Measurements from ENCODE around the gene THOC1. TPM values are rescaled to one million over a fixed set of nuclear protein-coding genes. Genes with fewer than 3 reads are reported as not detected.

Gene THOC1
- 68.1 to 73.7 TPM (median 68.7 TPM) in 3 replicates for total RNA-seq

- Mint-ChIP-seq H3K9me3 (no peaks in the 10 kb centered on the region), H3K36me3 (peaks cover 9% of the 10 kb centered on the region), H3K27me3 (ENCODE audit: low read depth) (no peaks in the 10 kb centered on the region), H3K4me1 (peaks cover 30% of the 10 kb centered on the region), H3K4me3 (peak within 1 kb of the TSS; percentile 97), H3K27ac (peak within 1 kb of the TSS; percentile 99)
- no peak for TF ChIP-seq CTCF (IDR thresholded peaks at IDR 0.05; ENCODE audit: unreplicated experiment)
- DNase-seq (ENCODE audit: low spot score in 2 of 2, unreplicated experiment in 2 of 2): peak; percentile 82 to 92
Measured at GRCh38 chr18:267688-268552, at the start of gene THOC1. TSS of gene THOC1 (minus strand) at chr18:268047. CDS start at chr18:268019, 28 bp downstream.

GRCh38 chr18:317618-318017 lies 49.8 kb upstream of the THOC1 start:
- Mint-ChIP-seq H3K4me1 (peaks cover 14% of the 10 kb centered on the region), H3K9me3 (no peaks in the 10 kb centered on the region), H3K4me3 (no peak overlapping the region), H3K36me3 (peaks cover 15% of the 10 kb centered on the region), H3K27me3 (ENCODE audit: low read depth) (no peaks in the 10 kb centered on the region), H3K27ac (no peak overlapping the region)
- no peak for TF ChIP-seq CTCF (IDR thresholded peaks at IDR 0.05; ENCODE audit: unreplicated experiment)
- no peak for DNase-seq (ENCODE audit: low spot score in 2 of 2, unreplicated experiment in 2 of 2)

- no peak for TF ChIP-seq CTCF (IDR thresholded peaks at IDR 0.05; ENCODE audit: unreplicated experiment)
- H3K27me3 Mint-ChIP-seq (ENCODE audit: low read depth): no peaks in the 10 kb centered on the region
- no peak overlapping the region for H3K4me3 Mint-ChIP-seq
- no peak for DNase-seq (ENCODE audit: low spot score in 2 of 2, unreplicated experiment in 2 of 2)
- no peak overlapping the region for H3K27ac Mint-ChIP-seq
- no peaks in the 10 kb centered on the region for H3K9me3 Mint-ChIP-seq
- peaks cover 12% of the 10 kb centered on the region for H3K36me3 Mint-ChIP-seq
- peaks cover 3% of the 10 kb centered on the region for H3K4me1 Mint-ChIP-seq
Measured at GRCh38 chr18:316393-316792, 48.5 kb upstream of the THOC1 start.

GRCh38 chr18:313931-314330 lies 46.1 kb upstream of the THOC1 start:
- Mint-ChIP-seq H3K9me3 (peaks cover 4% of the 10 kb centered on the region), H3K4me3 (no peak overlapping the region), H3K27ac (no peak overlapping the region), H3K36me3 (peaks cover 2% of the 10 kb centered on the region), H3K4me1 (no peaks in the 10 kb centered on the region), H3K27me3 (ENCODE audit: low read depth) (peaks cover 1% of the 10 kb centered on the region)
- no peak for DNase-seq (ENCODE audit: low spot score in 2 of 2, unreplicated experiment in 2 of 2)
- no peak for TF ChIP-seq CTCF (IDR thresholded peaks at IDR 0.05; ENCODE audit: unreplicated experiment)

GRCh38 chr18:312415-312814 lies 44.6 kb upstream of the THOC1 start:
- H3K27ac Mint-ChIP-seq: no peak overlapping the region

More at GRCh38 chr18:312415-312814, 44.6 kb upstream of the THOC1 start:
- H3K27me3 Mint-ChIP-seq (ENCODE audit: low read depth): peaks cover 2% of the 10 kb centered on the region
- H3K4me3 Mint-ChIP-seq: no peak overlapping the region
- TF ChIP-seq CTCF (IDR thresholded peaks at IDR 0.05; ENCODE audit: unreplicated experiment): no peak
- no peaks in the 10 kb centered on the region for H3K4me1 Mint-ChIP-seq
- DNase-seq (ENCODE audit: low spot score in 2 of 2, unreplicated experiment in 2 of 2): no peak
- H3K36me3 Mint-ChIP-seq: no peaks in the 10 kb centered on the region
- H3K9me3 Mint-ChIP-seq: peaks cover 4% of the 10 kb centered on the region
